Muscle layer of duodenum (tissue), 2 donors: ENCODE data around the gene RPL6.
"Not testable (repeated sequence)": the region's sequence is repeated elsewhere in the genome, so short reads cannot be mapped to it uniquely, and the experiment has no call there.

Experiments
- H3K27ac ChIP-seq: one replicate; pipeline ENCODE4 v1.7.0; 2013; ENCODE audit warnings: mild to moderate bottlenecking, low read length
- H3K27me3 ChIP-seq: one replicate; pipeline ENCODE4 v1.7.0; 2013; ENCODE audit warnings: low read depth, mild to moderate bottlenecking, control low read depth, low read length
- H3K36me3 ChIP-seq, 2 donors: one replicate each; pipeline ENCODE4 v1.7.0; 2013; ENCODE audit warnings: low read length in 2 of 2, control low read depth in 1 of 2, mild to moderate bottlenecking in 1 of 2; ENCODE audit not compliant: insufficient read depth in 2 of 2, control insufficient read depth in 1 of 2
- H3K4me1 ChIP-seq, 2 donors: one replicate each; pipeline ENCODE4 v1.7.0; 2013; ENCODE audit warnings: low read length in 2 of 2, mild to moderate bottlenecking in 2 of 2, control low read depth in 1 of 2, moderate library complexity in 1 of 2; ENCODE audit not compliant: insufficient read depth in 2 of 2, control insufficient read depth in 1 of 2
- H3K4me3 ChIP-seq, 2 donors: one replicate each; pipeline ENCODE4 v1.7.0; 2013; ENCODE audit warnings: low read length in 2 of 2, low read depth in 1 of 2, mild to moderate bottlenecking in 1 of 2
- H3K9me3 ChIP-seq, 2 donors: one replicate each; pipeline ENCODE4 v1.7.0; 2013; ENCODE audit warnings: low read length in 2 of 2, control low read depth in 1 of 2, mild to moderate bottlenecking in 1 of 2; ENCODE audit not compliant: control insufficient read depth in 1 of 2
- donor health status: healthy.

The RPL6 gene

DNA sequence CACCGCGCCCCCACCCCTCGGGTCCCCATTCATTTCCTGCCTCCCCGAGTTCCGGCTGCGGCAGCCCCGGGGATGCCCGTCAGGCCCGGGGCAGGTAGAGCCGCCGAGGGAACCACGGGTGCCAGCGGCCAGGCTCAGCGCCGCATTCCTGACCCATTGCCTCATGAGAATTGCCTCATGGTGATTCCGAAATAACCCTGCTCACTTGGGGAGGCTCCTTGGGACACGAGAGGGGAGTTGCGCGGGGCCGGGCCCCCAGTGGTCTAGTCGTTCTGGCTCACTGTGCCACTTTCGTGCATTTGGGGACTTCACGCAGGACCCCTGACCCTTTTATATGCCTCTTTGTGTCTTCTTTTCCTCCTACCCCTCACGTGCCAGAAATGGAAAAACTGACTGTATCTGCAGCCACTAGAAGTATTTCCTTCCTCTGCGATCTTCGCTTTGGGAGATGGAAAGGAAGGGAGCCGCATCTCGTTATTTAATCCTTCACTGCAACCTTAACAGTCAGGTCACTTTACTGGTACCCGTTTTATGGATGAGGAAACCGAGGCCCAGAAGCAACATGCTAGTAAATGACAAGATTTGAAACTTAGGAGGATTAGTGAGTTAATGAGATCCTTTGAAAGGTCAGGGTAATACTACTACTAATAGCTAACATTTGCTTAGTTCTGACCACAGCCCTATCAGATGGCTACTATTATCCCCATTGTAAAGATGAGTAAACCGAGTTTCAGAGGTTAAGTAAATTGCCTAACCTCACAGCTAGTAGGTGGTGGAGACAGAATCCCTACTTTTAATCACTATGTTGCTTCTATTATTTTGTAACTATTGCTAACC is 10.1 kb upstream of the RPL6 start:
- no peaks in the 10 kb centered on the region for H3K27me3 ChIP-seq
- H3K27ac ChIP-seq: peak overlapping the region; percentile 89
- peaks cover 0 to 16% of the 10 kb centered on the region in 2 donors for H3K36me3 ChIP-seq
- no peaks in the 10 kb centered on the region for H3K9me3 ChIP-seq
- peaks cover 10 to 44% of the 10 kb centered on the region in 2 donors for H3K4me1 ChIP-seq
- H3K4me3 ChIP-seq: peak overlapping the region; percentile 85 to 87

DNA sequence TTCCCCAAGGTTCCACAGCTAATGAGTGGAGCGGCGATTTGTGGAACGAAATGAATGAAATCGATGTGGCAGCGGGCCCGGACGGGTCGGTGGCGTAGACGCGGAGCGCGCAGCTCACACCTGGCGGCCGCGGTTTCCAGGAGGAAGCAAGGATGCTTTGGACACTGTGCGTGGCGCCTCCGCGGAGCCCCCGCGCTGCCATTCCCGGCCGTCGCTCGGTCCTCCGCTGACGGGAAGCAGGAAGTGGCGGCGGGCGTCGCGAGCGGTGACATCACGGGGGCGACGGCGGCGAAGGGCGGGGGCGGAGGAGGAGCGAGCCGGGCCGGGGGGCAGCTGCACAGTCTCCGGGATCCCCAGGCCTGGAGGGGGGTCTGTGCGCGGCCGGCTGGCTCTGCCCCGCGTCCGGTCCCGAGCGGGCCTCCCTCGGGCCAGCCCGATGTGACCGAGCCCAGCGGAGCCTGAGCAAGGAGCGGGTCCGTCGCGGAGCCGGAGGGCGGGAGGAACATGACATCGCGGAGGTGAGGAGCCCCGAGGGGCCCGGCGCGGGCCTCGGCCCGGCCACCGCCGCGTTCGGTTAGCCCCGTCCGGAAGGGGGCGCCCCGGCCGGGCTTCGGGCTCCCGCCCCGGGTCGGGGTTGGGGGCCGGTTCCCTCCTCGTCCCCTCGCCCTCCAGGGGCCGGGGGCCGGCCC is 9.3 kb upstream of the RPL6 start, which contains the start of gene PTPN11:
PTPN11 (plus strand) TSS at position 340 of the 689 bp plus-strand sequence; CDS start at position 505, 165 bp downstream.
- Histone ChIP-seq H3K36me3 (peaks cover 0 to 16% of the 10 kb centered on the region in 2 donors), H3K27ac (peak within 1 kb of the TSS; percentile 89), H3K27me3 (no peaks in the 10 kb centered on the region), H3K4me1 (peaks cover 10 to 39% of the 10 kb centered on the region in 2 donors), H3K9me3 (no peaks in the 10 kb centered on the region), H3K4me3 (peak within 1 kb of the TSS; percentile 85 to 87)

DNA sequence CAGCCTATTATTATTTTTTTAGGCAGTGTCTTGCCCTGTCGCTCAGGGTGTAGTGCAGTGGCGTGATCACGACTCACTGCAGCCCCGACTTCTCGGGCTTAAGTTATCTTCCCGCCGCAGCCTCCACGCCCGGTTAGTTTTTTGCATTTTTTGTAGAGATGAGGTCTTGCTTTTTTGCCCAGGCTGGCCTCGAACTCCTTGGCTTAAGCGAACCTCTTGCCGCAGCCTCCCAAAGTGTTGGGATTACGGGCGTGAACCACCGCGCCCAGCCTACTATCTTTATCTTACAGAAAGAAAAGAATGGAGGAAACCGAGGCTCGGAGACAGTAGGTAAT is 8.8 kb upstream of the RPL6 start:
- peaks cover 10 to 39% of the 10 kb centered on the region in 2 donors for H3K4me1 ChIP-seq
- H3K4me3 ChIP-seq: peak overlapping the region; percentile 85 to 87
- no peaks in the 10 kb centered on the region for H3K27me3 ChIP-seq
- H3K9me3 ChIP-seq: no peaks in the 10 kb centered on the region
- peaks cover 0 to 16% of the 10 kb centered on the region in 2 donors for H3K36me3 ChIP-seq
- H3K27ac ChIP-seq: peak overlapping the region; percentile 87

DNA sequence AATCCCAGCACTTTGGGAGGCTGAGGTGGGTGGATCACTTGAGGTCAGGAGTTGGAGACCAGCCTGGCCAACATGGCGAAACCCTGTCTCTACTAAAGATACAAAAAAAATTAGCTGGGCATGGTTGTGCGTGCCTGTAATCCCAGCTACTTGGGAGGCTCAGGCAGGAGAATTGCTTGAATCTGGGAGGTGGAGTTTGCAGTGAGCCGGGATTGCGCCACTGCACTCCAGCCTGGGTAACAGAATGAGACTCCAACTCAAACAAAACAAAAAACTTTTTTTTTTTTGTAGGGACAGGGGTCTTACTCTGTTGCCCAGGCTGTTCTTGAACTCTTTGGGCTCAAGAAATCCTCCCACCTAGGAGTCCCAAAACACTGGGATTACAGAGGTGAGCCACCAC is 6.1 kb upstream of the RPL6 start:
- Histone ChIP-seq H3K36me3 (peaks cover 0 to 12% of the 10 kb centered on the region in 2 donors), H3K4me1 (peaks cover 3 to 16% of the 10 kb centered on the region in 2 donors)
- not testable (repeated sequence) for H3K9me3 ChIP-seq, H3K27me3 ChIP-seq, H3K27ac ChIP-seq, H3K4me3 ChIP-seq

DNA sequence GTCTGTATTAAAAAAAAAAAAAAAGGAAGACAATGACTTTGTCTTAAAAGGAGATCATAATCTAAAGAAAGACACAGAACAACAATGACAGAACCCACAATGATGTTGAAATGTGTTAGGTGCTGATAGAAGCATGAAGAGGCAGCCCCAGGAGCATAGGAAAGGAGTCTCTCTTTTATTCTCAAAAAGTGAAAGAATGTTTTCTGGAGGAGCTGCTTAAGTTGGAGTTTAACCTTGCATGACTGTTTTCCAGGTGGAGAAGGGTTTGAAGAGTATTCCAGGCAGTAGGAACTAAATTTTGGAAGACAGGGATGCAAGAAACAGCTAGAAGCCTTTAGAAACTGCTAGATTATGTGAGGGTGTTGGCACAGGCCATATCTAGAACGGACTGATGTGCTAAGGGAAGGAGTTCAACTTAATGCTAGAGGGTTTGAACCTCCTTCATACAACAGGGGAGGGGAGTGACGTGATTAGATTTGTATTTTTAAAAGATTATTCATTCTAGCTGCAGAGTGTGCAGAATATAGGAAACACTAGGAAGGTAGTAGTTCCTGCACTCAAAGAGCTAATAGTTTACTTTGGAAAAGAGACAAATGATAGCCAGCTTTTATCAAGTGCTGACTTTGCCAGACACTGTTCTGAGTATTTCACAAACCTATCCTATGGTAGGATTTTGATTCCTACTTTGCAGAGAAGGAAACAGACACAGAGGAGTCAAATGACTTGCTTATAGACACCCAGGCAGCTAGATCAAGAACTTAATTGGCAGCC is 4.6 kb upstream of the RPL6 start:
- H3K4me3 ChIP-seq: no peak overlapping the region
- H3K27me3 ChIP-seq: no peaks in the 10 kb centered on the region
- H3K27ac ChIP-seq: no peak overlapping the region
- peaks cover 0 to 6% of the 10 kb centered on the region in 2 donors for H3K4me1 ChIP-seq
- H3K9me3 ChIP-seq: no peaks in the 10 kb centered on the region
- H3K36me3 ChIP-seq: peaks cover 0 to 4% of the 10 kb centered on the region in 2 donors

DNA sequence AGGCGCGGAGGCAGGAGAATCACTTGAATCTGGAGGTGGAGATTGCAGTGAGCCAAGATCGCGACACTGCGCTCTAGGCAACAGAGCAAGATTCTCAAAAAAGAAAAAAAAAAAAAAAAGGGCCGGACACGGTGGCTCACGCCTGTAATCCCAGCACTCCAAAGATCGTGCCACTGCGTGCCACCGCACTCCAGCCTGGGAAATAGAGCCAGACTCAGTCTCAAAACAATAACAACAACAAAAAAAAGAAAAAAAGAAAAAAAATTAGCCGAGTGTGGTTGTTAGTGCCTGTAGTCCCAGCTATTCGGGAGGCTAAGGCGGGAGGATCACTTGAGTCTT is 470 bp upstream of the RPL6 start:
- Histone ChIP-seq H3K4me1 (peaks cover 0 to 16% of the 10 kb centered on the region in 2 donors), H3K9me3 (no peaks in the 10 kb centered on the region), H3K27ac (no peak overlapping the region), H3K4me3 (peak overlapping the region in 1 of 2 donors; percentile 92), H3K36me3 (peaks cover 24 to 32% of the 10 kb centered on the region in 2 donors), H3K27me3 (no peaks in the 10 kb centered on the region)

DNA sequence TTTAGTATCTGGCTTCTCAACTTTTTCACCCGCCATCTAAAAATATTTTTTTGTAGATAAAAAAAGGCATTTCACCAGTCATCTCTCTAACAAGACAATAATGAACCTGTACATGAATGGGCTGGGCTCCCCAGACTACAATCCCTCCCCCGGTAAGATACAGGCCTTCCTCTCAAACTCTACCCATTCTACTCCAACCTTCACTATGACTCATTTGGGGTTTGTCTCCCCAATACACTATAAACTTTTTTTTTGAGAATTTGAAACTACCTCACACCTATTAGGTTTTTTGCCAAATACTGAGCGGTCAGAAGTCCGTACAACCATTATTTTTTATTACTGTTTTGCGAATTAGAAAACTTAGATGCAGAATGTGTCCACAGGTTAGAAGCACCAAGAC is 784 bp downstream of the RPL6 start:
- Histone ChIP-seq H3K27ac (peak overlapping the region; percentile 93), H3K4me1 (peaks cover 0 to 16% of the 10 kb centered on the region in 2 donors), H3K9me3 (no peaks in the 10 kb centered on the region), H3K4me3 (peak overlapping the region; percentile 90 to 92), H3K36me3 (peaks cover 31 to 40% of the 10 kb centered on the region in 2 donors), H3K27me3 (no peaks in the 10 kb centered on the region)

DNA sequence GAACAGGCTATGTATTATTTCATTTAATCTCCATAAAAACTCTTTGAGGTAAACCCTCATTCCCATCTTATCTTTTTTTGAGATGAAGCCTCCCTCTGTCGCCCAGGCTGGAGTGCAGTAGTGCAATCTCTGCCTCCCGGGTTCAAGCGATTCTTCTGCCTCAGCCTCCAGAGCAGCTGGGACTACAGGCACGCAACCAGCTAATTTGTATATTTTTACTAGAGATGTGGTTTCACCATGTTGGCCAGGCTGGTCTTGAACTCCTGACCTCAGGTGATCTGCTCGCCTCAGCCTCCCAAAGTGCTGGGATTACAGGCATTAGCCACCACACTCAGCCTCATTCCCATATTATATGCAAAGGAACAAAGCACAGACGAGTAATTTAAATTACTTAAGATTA is 1.7 kb downstream of the RPL6 start:
- H3K4me3 ChIP-seq: peak overlapping the region; percentile 1 to 90
- H3K4me1 ChIP-seq: peaks cover 0 to 16% of the 10 kb centered on the region in 2 donors
- H3K27me3 ChIP-seq, H3K27ac ChIP-seq, H3K9me3 ChIP-seq: not testable (repeated sequence)
- H3K36me3 ChIP-seq: peaks cover 31 to 40% of the 10 kb centered on the region in 2 donors

DNA sequence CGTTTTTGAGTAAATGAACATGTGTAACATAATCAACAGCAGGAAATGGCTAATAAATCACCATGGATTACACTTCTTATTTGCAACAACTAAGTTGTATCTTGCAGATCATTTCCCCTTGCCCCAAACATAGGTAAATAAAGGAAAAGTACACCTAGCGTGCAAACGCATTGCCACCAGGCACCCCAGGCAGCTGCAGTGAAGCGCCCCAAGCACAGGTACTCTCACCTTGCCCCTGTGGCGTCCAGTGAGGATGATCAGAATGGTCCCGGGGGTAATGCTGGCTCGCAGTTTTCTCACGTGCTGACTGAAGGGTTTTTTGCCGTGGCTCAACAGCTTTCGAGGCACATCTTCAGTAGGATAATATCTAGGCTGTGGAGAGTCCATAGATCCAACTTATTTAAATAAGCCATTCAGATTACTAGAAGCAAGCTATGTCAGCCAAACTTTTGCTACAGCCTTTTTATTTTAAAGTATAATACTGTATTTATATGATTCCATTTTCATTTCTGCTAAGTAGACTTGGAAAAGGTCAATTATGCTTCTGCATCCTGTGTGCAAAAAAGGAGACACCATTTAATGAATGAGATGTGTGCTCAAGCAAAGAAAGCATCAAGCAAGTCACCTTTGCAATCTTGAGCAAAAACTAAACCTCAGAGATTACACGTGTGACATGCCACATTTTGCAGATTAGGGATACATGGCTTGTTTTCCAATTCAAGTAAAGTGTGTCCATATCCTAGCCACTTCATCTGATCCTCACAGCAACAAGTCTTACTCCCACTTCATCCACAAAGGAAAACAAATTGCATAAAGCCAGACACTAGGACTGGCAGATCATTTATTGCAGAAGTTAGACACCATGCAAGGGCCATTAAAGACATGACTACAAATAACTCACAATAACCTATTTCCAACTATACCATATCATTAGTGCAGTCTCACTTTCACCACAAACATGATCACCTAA is 2.6 kb downstream of the RPL6 start:
- no peaks in the 10 kb centered on the region for H3K27me3 ChIP-seq
- no peak overlapping the region for H3K27ac ChIP-seq
- no peaks in the 10 kb centered on the region for H3K9me3 ChIP-seq
- no peak overlapping the region for H3K4me3 ChIP-seq
- peaks cover 0 to 16% of the 10 kb centered on the region in 2 donors for H3K4me1 ChIP-seq
- H3K36me3 ChIP-seq: peaks cover 31 to 40% of the 10 kb centered on the region in 2 donors

DNA sequence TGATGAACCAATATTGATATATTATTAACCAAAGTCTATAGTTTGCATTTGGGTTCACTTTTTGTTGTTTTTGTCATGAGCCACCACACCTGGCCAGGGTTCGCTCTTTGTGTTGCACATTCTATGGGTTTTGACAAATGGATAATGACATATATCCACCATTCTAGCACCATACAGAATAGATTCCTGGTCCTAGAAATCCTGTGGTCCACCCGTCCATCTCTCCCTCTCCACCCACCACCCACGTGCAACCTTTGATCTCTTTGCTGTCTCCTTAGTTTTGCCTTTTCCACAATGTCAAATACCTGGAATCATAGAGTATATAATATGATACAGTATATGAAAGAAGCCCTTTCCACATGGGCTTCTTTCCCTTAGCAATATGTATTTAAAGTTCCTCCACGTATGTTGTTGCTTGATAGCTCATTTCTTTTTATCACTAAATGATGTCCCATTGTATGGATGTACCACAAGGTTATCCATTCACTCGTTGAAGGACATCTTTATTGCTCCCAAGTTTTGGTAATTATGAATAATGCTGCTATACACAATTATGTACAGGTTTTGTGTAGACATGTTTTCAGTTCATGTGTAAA is 7.4 kb downstream of the RPL6 start:
- H3K4me3 ChIP-seq: no peak overlapping the region
- no peaks in the 10 kb centered on the region for H3K27me3 ChIP-seq
- H3K36me3 ChIP-seq: peaks cover 27% of the 10 kb centered on the region in 2 donors
- H3K27ac ChIP-seq: no peak overlapping the region
- H3K4me1 ChIP-seq: no peaks in the 10 kb centered on the region
- H3K9me3 ChIP-seq: no peaks in the 10 kb centered on the region
